ACHN (cell line): Measurements from ENCODE around the gene NEURL1B.

Experiments
- DNase-seq: peaks from one replicate; pipeline ENCODE4 v3.0.0-alpha.2; 2015
- in situ Hi-C: cut with HindIII; loops from 2 replicates; pipeline ENCODE4 v1.10.0; 2017; ENCODE audit warnings: low sequenced_read_pairs, low pct_ligation_motif_present, low pct_unique_long_range_greater_than_20kb

The NEURL1B gene

GRCh38 chr5:172686539-172687390 lies 45.7 kb downstream of the NEURL1B start:
- in situ Hi-C loops, result no loop called here
- no peak for DNase-seq

GRCh38 chr5:172687940-172688339 lies 46.9 kb downstream of the NEURL1B start:
- in situ Hi-C loops, result no loop called here
- no peak for DNase-seq

GRCh38 chr5:172688349-172689217 lies 47.5 kb downstream of the NEURL1B start:
- in situ Hi-C loops, result no loop called here
- DNase-seq, result no peak

- in situ Hi-C loops, result no loop called here
Measured at GRCh38 chr5:172689218-172689572, 48.1 kb downstream of the NEURL1B start.

GRCh38 chr5:172689801-172690200 lies 48.7 kb downstream of the NEURL1B start:
- DNase-seq, result no peak
- in situ Hi-C loops, result no loop called here

More at GRCh38 chr5:172689218-172689572, 48.1 kb downstream of the NEURL1B start:
- no peak for DNase-seq

GRCh38 chr5:172690258-172691075 lies 49.4 kb downstream of the NEURL1B start:
- in situ Hi-C loops, result no loop called here
- DNase-seq, result no peak

GRCh38 chr5:172691886-172692285 lies 50.8 kb downstream of the NEURL1B start:
- DNase-seq, result no peak
- in situ Hi-C loops, result no loop called here

GRCh38 chr5:172692451-172692850 lies 51.4 kb downstream of the NEURL1B start:
- in situ Hi-C loops, result no loop called here
- no peak for DNase-seq

GRCh38 chr5:172692981-172693380 lies 51.9 kb downstream of the NEURL1B start:
- DNase-seq, result no peak
- in situ Hi-C loops, result no loop called here

GRCh38 chr5:172694061-172694460 lies 53.0 kb downstream of the NEURL1B start:
- no peak for DNase-seq
- in situ Hi-C loops, result no loop called here

GRCh38 chr5:172694541-172694940 lies 53.5 kb downstream of the NEURL1B start:
- DNase-seq, result no peak
- in situ Hi-C loops, result no loop called here

- no peak for DNase-seq
- in situ Hi-C loops, result no loop called here
Measured at GRCh38 chr5:172695232-172696054, 54.4 kb downstream of the NEURL1B start.

- in situ Hi-C loops, result no loop called here
- no peak for DNase-seq
Measured at GRCh38 chr5:172696171-172696849, 55.2 kb downstream of the NEURL1B start.

GRCh38 chr5:172697123-172698121 lies 56.4 kb downstream of the NEURL1B start:
- DNase-seq, result peak; percentile 81
- in situ Hi-C loops, result no loop called here

GRCh38 chr5:172699423-172699822 lies 58.4 kb downstream of the NEURL1B start:
- in situ Hi-C loops, result no loop called here
- DNase-seq, result no peak

- no peak for DNase-seq
- in situ Hi-C loops, result no loop called here
Measured at GRCh38 chr5:172699999-172700364, 58.9 kb downstream of the NEURL1B start.
